ENCODE results near the gene IRF2.

Gene IRF2

GRCh38 chr4:184356366-184356765 lies 118.0 kb downstream of the IRF2 start:
- no peak for TF ChIP-seq CTCF (conservative IDR thresholded peaks at IDR 0.05; ENCODE audit: low read depth, low read length)
- no peak overlapping the region; the same call in 1 of the 2 replicates for H3K4me2 ChIP-seq
- no peak overlapping the region for H3K27ac ChIP-seq
- no peaks in the 10 kb centered on the region for H4K20me1 ChIP-seq (ENCODE audit: insufficient read depth)
- H3K27me3 ChIP-seq (ENCODE audit: insufficient read depth, low read depth): no peaks in the 10 kb centered on the region
- no peaks in the 10 kb centered on the region for H3K36me3 ChIP-seq (ENCODE audit: insufficient read depth)
- no peak overlapping the region for H3K4me3 ChIP-seq (IDR thresholded peaks at IDR 0.05; ENCODE audit: insufficient read depth, low read depth, low read length)
- H3K9ac ChIP-seq: no peak overlapping the region
- H3K79me2 ChIP-seq (ENCODE audit: insufficient read depth, low read depth): peaks cover 18% of the 10 kb centered on the region
- H2AFZ ChIP-seq (ENCODE audit: low read depth): no peak overlapping the region
- H3K4me1 ChIP-seq (ENCODE audit: low read depth, poor library complexity, severe bottlenecking): peaks cover 35% of the 10 kb centered on the region

- H4K20me1 ChIP-seq (ENCODE audit: insufficient read depth): no peaks in the 10 kb centered on the region
- no peak overlapping the region for H3K4me3 ChIP-seq (IDR thresholded peaks at IDR 0.05; ENCODE audit: insufficient read depth, low read depth, low read length)
- peaks cover 23% of the 10 kb centered on the region for H3K79me2 ChIP-seq (ENCODE audit: insufficient read depth, low read depth)
- no peak overlapping the region for H3K9ac ChIP-seq
- H3K27ac ChIP-seq: peak overlapping the region; percentile 80
- H3K36me3 ChIP-seq (ENCODE audit: insufficient read depth): no peaks in the 10 kb centered on the region
- no peaks in the 10 kb centered on the region for H3K27me3 ChIP-seq (ENCODE audit: insufficient read depth, low read depth)
- peak overlapping the region; percentile 60 for H3K4me2 ChIP-seq
- no peak overlapping the region for H2AFZ ChIP-seq (ENCODE audit: low read depth)
- H3K4me1 ChIP-seq (ENCODE audit: low read depth, poor library complexity, severe bottlenecking): peaks cover 34% of the 10 kb centered on the region
- no peak for TF ChIP-seq CTCF (conservative IDR thresholded peaks at IDR 0.05; ENCODE audit: low read depth, low read length)
Measured at GRCh38 chr4:184355857-184356256, 118.5 kb downstream of the IRF2 start.

- Histone ChIP-seq H3K27me3 (ENCODE audit: insufficient read depth, low read depth) (no peaks in the 10 kb centered on the region), H3K4me1 (ENCODE audit: low read depth, poor library complexity, severe bottlenecking) (peaks cover 38% of the 10 kb centered on the region), H3K4me3 (IDR thresholded peaks at IDR 0.05; ENCODE audit: insufficient read depth, low read depth, low read length) (no peak overlapping the region), H3K4me2 (peak overlapping the region; percentile 60), H3K36me3 (ENCODE audit: insufficient read depth) (no peaks in the 10 kb centered on the region), H4K20me1 (ENCODE audit: insufficient read depth) (no peaks in the 10 kb centered on the region), H2AFZ (ENCODE audit: low read depth) (no peak overlapping the region), H3K27ac (peak overlapping the region; percentile 80), H3K79me2 (ENCODE audit: insufficient read depth, low read depth) (peaks cover 30% of the 10 kb centered on the region), H3K9ac (peak overlapping the region; percentile 76; the same call in 1 of the 2 replicates)
- TF ChIP-seq CTCF (conservative IDR thresholded peaks at IDR 0.05; ENCODE audit: low read depth, low read length): no peak
Measured at GRCh38 chr4:184355111-184355604, 119.2 kb downstream of the IRF2 start.

- H3K4me1 ChIP-seq (ENCODE audit: low read depth, poor library complexity, severe bottlenecking): peaks cover 59% of the 10 kb centered on the region
- H2AFZ ChIP-seq (ENCODE audit: low read depth): no peak overlapping the region
- peaks cover 31% of the 10 kb centered on the region for H3K79me2 ChIP-seq (ENCODE audit: insufficient read depth, low read depth)
- peak overlapping the region; percentile 76 for H3K9ac ChIP-seq
- no peak overlapping the region for H3K4me3 ChIP-seq (IDR thresholded peaks at IDR 0.05; ENCODE audit: insufficient read depth, low read depth, low read length)
- TF ChIP-seq CTCF (conservative IDR thresholded peaks at IDR 0.05; ENCODE audit: low read depth, low read length): no peak
- peak overlapping the region; percentile 60 for H3K4me2 ChIP-seq
- peak overlapping the region; percentile 80 for H3K27ac ChIP-seq
- H4K20me1 ChIP-seq (ENCODE audit: insufficient read depth): no peaks in the 10 kb centered on the region
- H3K27me3 ChIP-seq (ENCODE audit: insufficient read depth, low read depth): no peaks in the 10 kb centered on the region
- no peaks in the 10 kb centered on the region for H3K36me3 ChIP-seq (ENCODE audit: insufficient read depth)
Measured at GRCh38 chr4:184352891-184353290, 121.5 kb downstream of the IRF2 start.
